Activated T-cell treated with anti-CD3 and anti-CD28 coated beads for 48 hours (primary cell): ENCODE results near the gene GTSE1.

Experiments
- DNase-seq: peaks from one replicate; pipeline ENCODE4 v3.0.0-alpha.2; 2020; ENCODE audit warnings: low read depth

GTSE1 gene

GRCh38 chr22:46275455-46276122 lies 21.1 kb upstream of the GTSE1 start:
- no peak for DNase-seq

- no peak for DNase-seq
Measured at GRCh38 chr22:46276563-46276962, 20.1 kb upstream of the GTSE1 start.

GRCh38 chr22:46278656-46279645 lies 17.7 kb upstream of the GTSE1 start:
- no peak for DNase-seq

- no peak for DNase-seq
Measured at GRCh38 chr22:46280063-46280817, 16.4 kb upstream of the GTSE1 start.

- DNase-seq: no peak
Measured at GRCh38 chr22:46280999-46281623, 15.6 kb upstream of the GTSE1 start.

- no peak for DNase-seq
Measured at GRCh38 chr22:46281866-46282678, 14.6 kb upstream of the GTSE1 start.

GRCh38 chr22:46286006-46286405 lies 10.7 kb upstream of the GTSE1 start:
- DNase-seq: no peak

- DNase-seq: no peak
Measured at GRCh38 chr22:46286941-46287872, 9.5 kb upstream of the GTSE1 start.

GRCh38 chr22:46287873-46288751 lies 8.6 kb upstream of the GTSE1 start:
- DNase-seq: peak; percentile 11

GRCh38 chr22:46288846-46289243 lies 7.8 kb upstream of the GTSE1 start:
- no peak for DNase-seq

- DNase-seq: no peak
Measured at GRCh38 chr22:46289244-46289891, 7.3 kb upstream of the GTSE1 start.

GRCh38 chr22:46290121-46290842 lies 6.4 kb upstream of the GTSE1 start:
- no peak for DNase-seq

GRCh38 chr22:46290843-46291785 lies 5.6 kb upstream of the GTSE1 start:
- DNase-seq: no peak

- DNase-seq: no peak
Measured at GRCh38 chr22:46292173-46292572, 4.5 kb upstream of the GTSE1 start.

GRCh38 chr22:46292732-46293131 lies 3.9 kb upstream of the GTSE1 start:
- DNase-seq: no peak

- no peak for DNase-seq
Measured at GRCh38 chr22:46293577-46294260, 3.0 kb upstream of the GTSE1 start.
